ENCODE data around the gene XRCC4. TPM values are rescaled to one million over a fixed set of nuclear protein-coding genes. Genes with fewer than 3 reads are reported as not detected.

XRCC4 gene
- total RNA-seq, 2 donors from 2014 or later = 11.3 to 12.4 TPM

GRCh38 chr5:83157163-83157562, 79.8 kb downstream of the XRCC4 start:
- H3K4me1 Mint-ChIP-seq = no peaks in the 10 kb centered on the region
- H3K4me3 Mint-ChIP-seq = no peak overlapping the region
- no peak overlapping the region for H3K27ac Mint-ChIP-seq
- H3K27me3 Mint-ChIP-seq = no peaks in the 10 kb centered on the region
- H3K36me3 Mint-ChIP-seq (ENCODE audit: low read depth) = no peaks in the 10 kb centered on the region
- ATAC-seq (replicated peaks) = no peak
- no peaks in the 10 kb centered on the region for H3K9me3 Mint-ChIP-seq

- H3K9me3 Mint-ChIP-seq = no peaks in the 10 kb centered on the region
- H3K36me3 Mint-ChIP-seq (ENCODE audit: low read depth) = no peaks in the 10 kb centered on the region
- ATAC-seq (replicated peaks) = no peak
- H3K4me3 Mint-ChIP-seq = no peak overlapping the region
- no peaks in the 10 kb centered on the region for H3K4me1 Mint-ChIP-seq
- no peaks in the 10 kb centered on the region for H3K27me3 Mint-ChIP-seq
- H3K27ac Mint-ChIP-seq = no peak overlapping the region
Observed at GRCh38 chr5:83162601-83163000, 85.3 kb downstream of the XRCC4 start.

GRCh38 chr5:83167538-83167937, 90.2 kb downstream of the XRCC4 start:
- peaks cover 5% of the 10 kb centered on the region for H3K4me1 Mint-ChIP-seq
- H3K27ac Mint-ChIP-seq = no peak overlapping the region
- no peaks in the 10 kb centered on the region for H3K27me3 Mint-ChIP-seq
- H3K36me3 Mint-ChIP-seq (ENCODE audit: low read depth) = no peaks in the 10 kb centered on the region
- ATAC-seq (replicated peaks) = no peak
- no peaks in the 10 kb centered on the region for H3K9me3 Mint-ChIP-seq
- no peak overlapping the region for H3K4me3 Mint-ChIP-seq

GRCh38 chr5:83169571-83170337, 92.4 kb downstream of the XRCC4 start:
- no peaks in the 10 kb centered on the region for H3K9me3 Mint-ChIP-seq
- H3K36me3 Mint-ChIP-seq (ENCODE audit: low read depth) = no peaks in the 10 kb centered on the region
- no peak overlapping the region for H3K27ac Mint-ChIP-seq
- peaks cover 5% of the 10 kb centered on the region for H3K4me1 Mint-ChIP-seq
- no peak overlapping the region for H3K4me3 Mint-ChIP-seq
- no peak for ATAC-seq (replicated peaks)
- no peaks in the 10 kb centered on the region for H3K27me3 Mint-ChIP-seq

- no peak overlapping the region for H3K4me3 Mint-ChIP-seq
- no peaks in the 10 kb centered on the region for H3K9me3 Mint-ChIP-seq
Observed at GRCh38 chr5:83172011-83172410, 94.7 kb downstream of the XRCC4 start.

GRCh38 chr5:83172655-83173054, 95.3 kb downstream of the XRCC4 start:
- no peaks in the 10 kb centered on the region for H3K36me3 Mint-ChIP-seq (ENCODE audit: low read depth)
- no peaks in the 10 kb centered on the region for H3K27me3 Mint-ChIP-seq
- peaks cover 5% of the 10 kb centered on the region for H3K4me1 Mint-ChIP-seq
- no peak overlapping the region for H3K27ac Mint-ChIP-seq
- H3K4me3 Mint-ChIP-seq = no peak overlapping the region
- no peaks in the 10 kb centered on the region for H3K9me3 Mint-ChIP-seq
- ATAC-seq (replicated peaks) = no peak

More at GRCh38 chr5:83172011-83172410, 94.7 kb downstream of the XRCC4 start:
- no peaks in the 10 kb centered on the region for H3K36me3 Mint-ChIP-seq (ENCODE audit: low read depth)
- no peak for ATAC-seq (replicated peaks)
- H3K27me3 Mint-ChIP-seq = no peaks in the 10 kb centered on the region
- peaks cover 5% of the 10 kb centered on the region for H3K4me1 Mint-ChIP-seq
- H3K27ac Mint-ChIP-seq = no peak overlapping the region

GRCh38 chr5:83173826-83174225, 96.5 kb downstream of the XRCC4 start:
- no peaks in the 10 kb centered on the region for H3K36me3 Mint-ChIP-seq (ENCODE audit: low read depth)
- no peak overlapping the region for H3K27ac Mint-ChIP-seq
- no peak for ATAC-seq (replicated peaks)
- H3K4me3 Mint-ChIP-seq = no peak overlapping the region
- peaks cover 5% of the 10 kb centered on the region for H3K4me1 Mint-ChIP-seq
- no peaks in the 10 kb centered on the region for H3K9me3 Mint-ChIP-seq
- H3K27me3 Mint-ChIP-seq = no peaks in the 10 kb centered on the region

GRCh38 chr5:83177803-83178202, 100.5 kb downstream of the XRCC4 start:
- ATAC-seq (replicated peaks) = no peak
- Mint-ChIP-seq H3K9me3 (no peaks in the 10 kb centered on the region), H3K27ac (no peak overlapping the region), H3K36me3 (ENCODE audit: low read depth) (no peaks in the 10 kb centered on the region), H3K27me3 (no peaks in the 10 kb centered on the region), H3K4me3 (no peak overlapping the region), H3K4me1 (no peaks in the 10 kb centered on the region)

GRCh38 chr5:83179966-83180365, 102.6 kb downstream of the XRCC4 start:
- no peak for ATAC-seq (replicated peaks)
- Mint-ChIP-seq H3K4me1 (no peaks in the 10 kb centered on the region), H3K9me3 (no peaks in the 10 kb centered on the region), H3K4me3 (no peak overlapping the region), H3K27ac (no peak overlapping the region), H3K36me3 (ENCODE audit: low read depth) (no peaks in the 10 kb centered on the region), H3K27me3 (no peaks in the 10 kb centered on the region)

GRCh38 chr5:83184534-83184933, 107.2 kb downstream of the XRCC4 start:
- no peak for ATAC-seq (replicated peaks)
- Mint-ChIP-seq H3K4me3 (no peak overlapping the region), H3K36me3 (ENCODE audit: low read depth) (no peaks in the 10 kb centered on the region), H3K4me1 (no peaks in the 10 kb centered on the region), H3K27ac (no peak overlapping the region), H3K9me3 (no peaks in the 10 kb centered on the region), H3K27me3 (no peaks in the 10 kb centered on the region)

GRCh38 chr5:83192947-83193346, 115.6 kb downstream of the XRCC4 start:
- Mint-ChIP-seq H3K4me1 (no peaks in the 10 kb centered on the region), H3K4me3 (no peak overlapping the region), H3K27ac (no peak overlapping the region), H3K36me3 (ENCODE audit: low read depth) (peaks cover 5% of the 10 kb centered on the region), H3K27me3 (no peaks in the 10 kb centered on the region), H3K9me3 (no peaks in the 10 kb centered on the region)
- no peak for ATAC-seq (replicated peaks)

- H3K9me3 Mint-ChIP-seq = no peaks in the 10 kb centered on the region
- H3K36me3 Mint-ChIP-seq (ENCODE audit: low read depth) = peaks cover 5% of the 10 kb centered on the region
- H3K27ac Mint-ChIP-seq = no peak overlapping the region
- no peak for ATAC-seq (replicated peaks)
- no peaks in the 10 kb centered on the region for H3K27me3 Mint-ChIP-seq
- no peaks in the 10 kb centered on the region for H3K4me1 Mint-ChIP-seq
- H3K4me3 Mint-ChIP-seq = no peak overlapping the region
Observed at GRCh38 chr5:83197326-83197967, 120.1 kb downstream of the XRCC4 start.

GRCh38 chr5:83199126-83199525, 121.8 kb downstream of the XRCC4 start:
- Mint-ChIP-seq H3K27me3 (no peaks in the 10 kb centered on the region), H3K9me3 (no peaks in the 10 kb centered on the region), H3K4me1 (no peaks in the 10 kb centered on the region), H3K27ac (no peak overlapping the region), H3K4me3 (no peak overlapping the region), H3K36me3 (ENCODE audit: low read depth) (peaks cover 5% of the 10 kb centered on the region)
- no peak for ATAC-seq (replicated peaks)

- Mint-ChIP-seq H3K9me3 (no peaks in the 10 kb centered on the region), H3K4me3 (no peak overlapping the region), H3K4me1 (no peaks in the 10 kb centered on the region), H3K27ac (no peak overlapping the region), H3K36me3 (ENCODE audit: low read depth) (peaks cover 14% of the 10 kb centered on the region), H3K27me3 (no peaks in the 10 kb centered on the region)
- ATAC-seq (replicated peaks) = no peak
Observed at GRCh38 chr5:83204651-83205050, 127.3 kb downstream of the XRCC4 start.

GRCh38 chr5:83209963-83210362, 132.6 kb downstream of the XRCC4 start:
- peaks cover 9% of the 10 kb centered on the region for H3K36me3 Mint-ChIP-seq (ENCODE audit: low read depth)
- no peak overlapping the region for H3K4me3 Mint-ChIP-seq
- no peaks in the 10 kb centered on the region for H3K9me3 Mint-ChIP-seq
- no peaks in the 10 kb centered on the region for H3K27me3 Mint-ChIP-seq
- no peak overlapping the region for H3K27ac Mint-ChIP-seq
- no peaks in the 10 kb centered on the region for H3K4me1 Mint-ChIP-seq
- no peak for ATAC-seq (replicated peaks)
